HCT116 (cell line): ENCODE data around the gene LCOR. TPM values are rescaled to one million over a fixed set of nuclear protein-coding genes. Genes with fewer than 3 reads are reported as not detected.

Experiments
- ATAC-seq: fragments of 200-7000 bp; cut with Tn5 transposase; 2 replicates; pipeline ENCODE4 v1.9.1; 2020; ENCODE audit warnings: mild to moderate bottlenecking, moderate library complexity
- BruUV-seq: library from RNA; stranded (reverse); fragments of 400-500 nt; replicated peaks from 2 replicates; lab custom pipeline; 2021; lab: Mats Ljungman, UMichigan
- CTCF ChIA-PET: fragments of 300-600 bp; sonication (Branson Sonifier 250); formaldehyde crosslinking; loops from one replicate; lab custom pipeline; 2021; ENCODE audit warnings: antibody characterized with exemption; lab: Charles Lee
- POLR2A ChIA-PET: fragments of 300-600, 350-600 bp; sonication (Branson Sonifier 250); formaldehyde crosslinking; loops from one replicate; lab custom pipeline; 2021; ENCODE audit warnings: antibody characterized with exemption; lab: Charles Lee
- RAD21 ChIA-PET, 2 experiments: fragments of 300-600 bp; sonication (Branson Sonifier 250); formaldehyde crosslinking; loops; one replicate each; lab custom pipeline; 2023; ENCODE audit warnings: low total read pairs in 2 of 2; ENCODE audit not compliant: uncharacterized antibody in 2 of 2, unreplicated experiment in 2 of 2, low non-redundant PET in 1 of 2; lab: Charles Lee
- DNase-seq: peaks from one replicate; pipeline ENCODE4 v3.0.0-alpha.2; 2010; ENCODE audit warnings: low read depth, low spot score
- H2AFZ ChIP-seq: fragments of 200-600 bp; shearing (Covaris generic), sonication (generic); 2 replicates; pipeline ENCODE4 v1.6.1; 2017; ENCODE audit warnings: low read depth, mixed run types, mixed read lengths, antibody characterized with exemption, low read length; ENCODE audit not compliant: poor library complexity, severe bottlenecking
- H3K27ac ChIP-seq: 2 replicates; pipeline ENCODE4 v1.5.1; 2012; ENCODE audit warnings: low read depth, low read length
- H3K27me3 ChIP-seq: fragments of 200-600 bp; sonication (generic); 2 replicates; pipeline ENCODE4 v1.6.1; 2016; ENCODE audit warnings: mixed run types, low read length, mixed read lengths; ENCODE audit not compliant: insufficient read depth
- H3K36me3 ChIP-seq, 2 experiments: fragments of 200-500 bp in 1 of 2; fragments of 200-600 bp in 1 of 2; sonication (Bioruptor generic) in 1 of 2; sonication (generic) in 1 of 2; 2 replicates each; pipeline versions ENCODE4 v1.5.1 to v1.6.1; 2014 to 2016; ENCODE audit warnings: low read length in 2 of 2, inconsistent platforms in 1 of 2, mixed read lengths in 1 of 2, mixed run types in 1 of 2; ENCODE audit not compliant: insufficient read depth in 2 of 2, control insufficient read depth in 1 of 2
- H3K4me1 ChIP-seq, 2 experiments: fragments of 200-600 bp in 1 of 2; sonication (generic) in 1 of 2; 2 replicates each; pipeline versions ENCODE4 v1.5.1 to v1.6.1; 2012 to 2017; ENCODE audit warnings: low read length in 2 of 2, inconsistent platforms in 1 of 2, mild to moderate bottlenecking in 1 of 2, mixed read lengths in 1 of 2, mixed run types in 1 of 2, moderate library complexity in 1 of 2; ENCODE audit not compliant: insufficient read depth in 2 of 2, control insufficient read depth in 1 of 2
- H3K4me2 ChIP-seq: fragments of 200-600 bp; sonication (generic); 2 replicates; pipeline ENCODE4 v1.6.1; 2017; ENCODE audit warnings: mixed run types, low read length, mixed read lengths
- H3K4me3 ChIP-seq, 2 experiments: fragments of 200-600 bp in 1 of 2; sonication (generic) in 1 of 2; replicated peaks in 1 of 2; 2 replicates each; pipeline ENCODE4 v1.5.1; 2011 to 2016; ENCODE audit warnings: low read length in 2 of 2, control low read depth in 1 of 2, low read depth in 1 of 2, mild to moderate bottlenecking in 1 of 2, mixed read lengths in 1 of 2, mixed run types in 1 of 2
- H3K79me2 ChIP-seq: fragments of 200-600 bp; sonication (generic); 2 replicates; pipeline ENCODE4 v1.6.1; 2017; ENCODE audit warnings: mild to moderate bottlenecking, mixed run types, low read length, moderate library complexity, mixed read lengths; ENCODE audit not compliant: insufficient read depth
- H3K9ac ChIP-seq: fragments of 200-600 bp; sonication (generic); 2 replicates; pipeline ENCODE4 v1.6.1; 2016; ENCODE audit warnings: low read length, mixed read lengths
- H3K9me2 ChIP-seq: fragments of 200-600 bp; sonication (generic), shearing (Covaris generic); 2 replicates; pipeline ENCODE4 v1.6.1; 2017; ENCODE audit warnings: mixed run types, mild to moderate bottlenecking, moderate library complexity; ENCODE audit not compliant: insufficient read depth
- H3K9me3 ChIP-seq, 2 experiments: fragments of 200-500 bp in 1 of 2; fragments of 200-600 bp in 1 of 2; sonication (Bioruptor generic) in 1 of 2; sonication (generic) in 1 of 2; 2 replicates each; pipeline ENCODE4 v1.6.1; 2014 to 2017; ENCODE audit warnings: low read length in 2 of 2, mixed read lengths in 2 of 2, inconsistent platforms in 1 of 2, low read depth in 1 of 2, mild to moderate bottlenecking in 1 of 2, mixed run types in 1 of 2, moderate library complexity in 1 of 2; ENCODE audit not compliant: control insufficient read depth in 1 of 2, insufficient read depth in 1 of 2
- H4K20me1 ChIP-seq: fragments of 200-600 bp; sonication (generic), shearing (Covaris generic); 2 replicates; pipeline ENCODE4 v1.6.1; 2017; ENCODE audit warnings: mixed run types, mild to moderate bottlenecking, moderate library complexity; ENCODE audit not compliant: insufficient read depth
- ATF3 ChIP-seq: IDR thresholded peaks from 2 replicates; pipeline ENCODE4 v1.6.1; 2012
- CBX3 ChIP-seq: IDR thresholded peaks from 2 replicates; pipeline ENCODE4 v1.6.1; 2012; ENCODE audit warnings: low read depth
- CEBPB ChIP-seq: IDR thresholded peaks from 2 replicates; pipeline ENCODE4 v1.6.1; 2012; ENCODE audit warnings: low read depth
- ELF1 ChIP-seq: IDR thresholded peaks from 2 replicates; pipeline ENCODE4 v1.6.1; 2012; ENCODE audit warnings: low read depth, borderline replicate concordance
- EZH2 ChIP-seq: fragments of 200-600 bp; sonication (generic); IDR thresholded peaks from 2 replicates; pipeline ENCODE4 v1.6.1; 2017; ENCODE audit warnings: antibody characterized with exemption, mixed run types
- EZH2phosphoT487 ChIP-seq: fragments of 200-600 bp; IDR thresholded peaks from 2 replicates; pipeline ENCODE4 v1.6.1; 2018; ENCODE audit warnings: antibody characterized with exemption, borderline replicate concordance
- SP1 ChIP-seq: IDR thresholded peaks from 2 replicates; pipeline ENCODE4 v1.6.1; 2012; ENCODE audit warnings: low read depth
- SRF ChIP-seq: IDR thresholded peaks from 2 replicates; pipeline ENCODE4 v1.6.1; 2012; ENCODE audit warnings: low read depth
- TCF7L2 ChIP-seq: IDR thresholded peaks from 2 replicates; pipeline ENCODE4 v1.7.0; 2011; ENCODE audit warnings: borderline replicate concordance, inconsistent platforms; ENCODE audit not compliant: insufficient read depth, insufficient read length; ENCODE audit errors: extremely low read depth
- ZBTB33 ChIP-seq: IDR thresholded peaks from 2 replicates; pipeline ENCODE4 v1.6.1; 2011; ENCODE audit warnings: mild to moderate bottlenecking, low read length, moderate library complexity; ENCODE audit not compliant: insufficient replicate concordance; ENCODE audit errors: extremely low read depth
- intact Hi-C: fragments of 100-400 bp; cut with micrococcal nuclease; formaldehyde crosslinking; loops from 2 replicates; pipeline ENCODE4 v1.10.0; 2022
- total RNA-seq: library from RNA; stranded (reverse); gene quantifications from one replicate; pipeline ENCODE4 v1.2.1, GENCODE V29; 2021; ENCODE audit not compliant: unreplicated experiment

Gene LCOR
- total RNA-seq, 1 experiment from 2014 or later = 59.9 TPM

DNA sequence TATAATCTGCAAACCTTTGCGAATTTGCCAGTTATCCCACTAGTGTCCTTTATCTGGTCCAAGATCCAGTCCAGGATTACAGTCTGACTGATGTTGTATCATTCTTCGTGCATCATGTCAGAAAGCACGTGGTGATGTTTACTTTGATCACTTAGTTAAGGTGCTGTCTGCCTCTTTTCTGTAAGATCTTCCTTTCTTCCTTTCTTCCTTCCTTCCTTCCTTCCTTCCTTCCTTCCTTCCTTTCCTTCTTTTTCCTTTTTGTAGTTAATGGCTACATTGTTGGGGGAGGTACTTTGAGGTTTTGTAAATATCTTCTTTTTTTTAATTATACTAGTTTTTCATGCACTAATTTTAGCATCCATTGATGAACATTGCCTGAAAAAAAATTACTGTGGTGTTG, 80.3 kb downstream of the LCOR start:
- ChIA-PET RAD21 (no interaction called here), CTCF (interaction anchor here (1.4 kb wide), 1 partner anchor 113 kb away, joined by 5 read pairs; no protein-coding TSS in a partner anchor), POLR2A (interaction anchor here (1.2 kb wide), 1 partner anchor 11 kb away, joined by 3 read pairs; no protein-coding TSS in a partner anchor)
- H4K20me1 ChIP-seq = 0 out of 2 replicates have a peak, but pooled peaks cover 7% of the 10 kb centered on the region
- H3K27me3 ChIP-seq = no peaks in the 10 kb centered on the region
- H2AFZ ChIP-seq = no peak overlapping the region
- peaks cover 14% of the 10 kb centered on the region for H3K79me2 ChIP-seq
- no peak overlapping the region for H3K9ac ChIP-seq
- no peaks in the 10 kb centered on the region for H3K36me3 ChIP-seq
- H3K4me3 ChIP-seq = no peak overlapping the region
- ATAC-seq = no peak
- intact Hi-C loops = loop anchor here (10.0 kb wide), 1 partner anchor 112 kb away; no protein-coding TSS in a partner anchor
- no peak overlapping the region for H3K4me2 ChIP-seq
- BruUV-seq = no TSS peak
- H3K9me2 ChIP-seq = no peaks in the 10 kb centered on the region
- DNase-seq = no peak
- peaks cover 4 to 6% of the 10 kb centered on the region in 2 experiments; a peak in 2 of 4 replicates for H3K4me1 ChIP-seq
- no peak overlapping the region for H3K27ac ChIP-seq
- TF ChIP-seq EZH2phosphoT487 (no peak), CBX3 (no peak), ZBTB33 (no peak), SRF (no peak), CEBPB (no peak), SP1 (no peak), EZH2 (no peak)
- H3K9me3 ChIP-seq = no peaks in the 10 kb centered on the region

GRCh38 chr10:96913906-96914305, 81.8 kb downstream of the LCOR start:
- TF ChIP-seq SP1 (no peak), TCF7L2 (no peak), ATF3 (no peak), ZBTB33 (no peak), ELF1 (no peak)
- Histone ChIP-seq H2AFZ (no peak overlapping the region), H3K9me2 (no peaks in the 10 kb centered on the region), H4K20me1 (0 out of 2 replicates have a peak, but pooled peaks cover 7% of the 10 kb centered on the region), H3K4me2 (no peak overlapping the region), H3K4me3 (no peak overlapping the region), H3K27ac (no peak overlapping the region), H3K79me2 (peaks cover 9% of the 10 kb centered on the region), H3K9me3 (no peaks in the 10 kb centered on the region), H3K36me3 (no peaks in the 10 kb centered on the region), H3K4me1 (peaks cover 4 to 6% of the 10 kb centered on the region in 2 experiments; a peak in 2 of 4 replicates), H3K27me3 (no peaks in the 10 kb centered on the region), H3K9ac (no peak overlapping the region)
- CTCF ChIA-PET = no interaction called here
- DNase-seq (no peak), ATAC-seq (no peak)
- POLR2A ChIA-PET = no interaction called here
- BruUV-seq = no TSS peak
- RAD21 ChIA-PET = no interaction called here
- intact Hi-C loops = loop anchor here (10.0 kb wide), 1 partner anchor 111 kb away; no protein-coding TSS in a partner anchor
